GM12864 (cell line): ENCODE data around the gene FAM135A.
"Not testable (repeated sequence)": the region's sequence is repeated elsewhere in the genome, so short reads cannot be mapped to it uniquely, and the experiment has no call there.

Experiments used
- DNase-seq: peaks from one replicate; pipeline ENCODE4 v3.0.0-alpha.2; 2011; ENCODE audit warnings: low read depth
- H3K4me3 ChIP-seq: 2 replicates; pipeline ENCODE4 v1.5.1; 2011; ENCODE audit warnings: mild to moderate bottlenecking, low read depth, low read length, control low read depth
- CTCF ChIP-seq: IDR thresholded peaks from 2 replicates; pipeline ENCODE4 v1.5.1; 2011; ENCODE audit warnings: low read depth, mild to moderate bottlenecking, moderate library complexity, low read length, control low read depth, inconsistent platforms; ENCODE audit errors: missing control alignments

Gene FAM135A

GRCh38 chr6:70547905-70548304 lies 134.6 kb downstream of the FAM135A start:
- DNase-seq, result no peak
- TF ChIP-seq CTCF, result no peak
- no peak overlapping the region for H3K4me3 ChIP-seq

GRCh38 chr6:70549327-70549726 lies 136.0 kb downstream of the FAM135A start:
- no peak for DNase-seq
- TF ChIP-seq CTCF, result no peak
- no peak overlapping the region for H3K4me3 ChIP-seq

- TF ChIP-seq CTCF, result no peak
- no peak overlapping the region for H3K4me3 ChIP-seq
- DNase-seq, result no peak
Observed at GRCh38 chr6:70551566-70551965, 138.3 kb downstream of the FAM135A start.

GRCh38 chr6:70552286-70552940 lies 139.1 kb downstream of the FAM135A start:
- DNase-seq, H3K4me3 ChIP-seq: not testable (repeated sequence)

- no peak overlapping the region for H3K4me3 ChIP-seq
- no peak for TF ChIP-seq CTCF
- no peak for DNase-seq
Observed at GRCh38 chr6:70552974-70553373, 139.7 kb downstream of the FAM135A start.

GRCh38 chr6:70557998-70558397 lies 144.7 kb downstream of the FAM135A start:
- DNase-seq, result no peak
- no peak for TF ChIP-seq CTCF
- H3K4me3 ChIP-seq, result no peak overlapping the region

- DNase-seq, H3K4me3 ChIP-seq: not testable (repeated sequence)
Observed at GRCh38 chr6:70562401-70562800, 149.1 kb downstream of the FAM135A start.

GRCh38 chr6:70563530-70563929 lies 150.2 kb downstream of the FAM135A start:
- no peak for DNase-seq
- TF ChIP-seq CTCF, result no peak
- no peak overlapping the region for H3K4me3 ChIP-seq
